Type B pancreatic cell (in vitro differentiated cells): ENCODE measurements around the gene MCF2L. TPM values are rescaled to one million over a fixed set of nuclear protein-coding genes. Genes with fewer than 3 reads are reported as not detected.

Source experiments
- DNase-seq: peaks from one replicate; pipeline ENCODE4 v3.0.0; 2021; ENCODE audit warnings: mixed read lengths; ENCODE audit not compliant: unreplicated experiment; ENCODE audit errors: extremely low spot score
- H3K27ac Mint-ChIP-seq: 2 replicates; pipeline ENCODE4 v1.8.0; 2021; ENCODE audit warnings: mild to moderate bottlenecking, mixed read lengths
- H3K27me3 Mint-ChIP-seq: 2 replicates; pipeline ENCODE4 v1.8.0; 2021; ENCODE audit warnings: mixed read lengths
- H3K36me3 Mint-ChIP-seq: 2 replicates; pipeline ENCODE4 v1.8.0; 2021; ENCODE audit warnings: mixed read lengths
- H3K4me1 Mint-ChIP-seq: one replicate; pipeline ENCODE4 v1.8.0; 2021; ENCODE audit warnings: mixed read lengths; ENCODE audit not compliant: unreplicated experiment
- H3K4me3 Mint-ChIP-seq: 2 replicates; pipeline ENCODE4 v1.8.0; 2021; ENCODE audit warnings: mild to moderate bottlenecking, mixed read lengths
- H3K9me3 Mint-ChIP-seq: 2 replicates; pipeline ENCODE4 v1.8.0; 2021; ENCODE audit warnings: mixed read lengths
- long read RNA-seq: library from polyadenylated mRNA; unstranded; transcript quantifications from one replicate; pipeline ENCODE4 v2.0.0, GENCODE V29; 2020
- total RNA-seq: library from RNA; stranded (reverse); gene quantifications from 2 replicates; pipeline ENCODE4 v1.2.1, GENCODE V29; 2021; ENCODE audit warnings: low replicate concordance
- TF ChIP-seq, protein P1 (sequence below): fragments of 200-600 bp; sonication (generic); conservative IDR thresholded peaks from 2 replicates; pipeline ENCODE4 v1.5.0; 2021; ENCODE audit warnings: antibody characterized with exemption, mild to moderate bottlenecking

Gene MCF2L, protein sequence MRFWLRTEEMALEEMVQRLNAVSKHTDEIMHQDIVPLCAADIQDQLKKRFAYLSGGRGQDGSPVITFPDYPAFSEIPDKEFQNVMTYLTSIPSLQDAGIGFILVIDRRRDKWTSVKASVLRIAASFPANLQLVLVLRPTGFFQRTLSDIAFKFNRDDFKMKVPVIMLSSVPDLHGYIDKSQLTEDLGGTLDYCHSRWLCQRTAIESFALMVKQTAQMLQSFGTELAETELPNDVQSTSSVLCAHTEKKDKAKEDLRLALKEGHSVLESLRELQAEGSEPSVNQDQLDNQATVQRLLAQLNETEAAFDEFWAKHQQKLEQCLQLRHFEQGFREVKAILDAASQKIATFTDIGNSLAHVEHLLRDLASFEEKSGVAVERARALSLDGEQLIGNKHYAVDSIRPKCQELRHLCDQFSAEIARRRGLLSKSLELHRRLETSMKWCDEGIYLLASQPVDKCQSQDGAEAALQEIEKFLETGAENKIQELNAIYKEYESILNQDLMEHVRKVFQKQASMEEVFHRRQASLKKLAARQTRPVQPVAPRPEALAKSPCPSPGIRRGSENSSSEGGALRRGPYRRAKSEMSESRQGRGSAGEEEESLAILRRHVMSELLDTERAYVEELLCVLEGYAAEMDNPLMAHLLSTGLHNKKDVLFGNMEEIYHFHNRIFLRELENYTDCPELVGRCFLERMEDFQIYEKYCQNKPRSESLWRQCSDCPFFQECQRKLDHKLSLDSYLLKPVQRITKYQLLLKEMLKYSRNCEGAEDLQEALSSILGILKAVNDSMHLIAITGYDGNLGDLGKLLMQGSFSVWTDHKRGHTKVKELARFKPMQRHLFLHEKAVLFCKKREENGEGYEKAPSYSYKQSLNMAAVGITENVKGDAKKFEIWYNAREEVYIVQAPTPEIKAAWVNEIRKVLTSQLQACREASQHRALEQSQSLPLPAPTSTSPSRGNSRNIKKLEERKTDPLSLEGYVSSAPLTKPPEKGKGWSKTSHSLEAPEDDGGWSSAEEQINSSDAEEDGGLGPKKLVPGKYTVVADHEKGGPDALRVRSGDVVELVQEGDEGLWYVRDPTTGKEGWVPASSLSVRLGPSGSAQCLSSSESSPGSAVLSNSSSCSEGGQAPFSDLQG
- total RNA-seq: 37.3 and 46.9 TPM in 2 replicates
- long read RNA-seq, partial matches to known transcripts: 0 of 6 reads
- long read RNA-seq, other reads (novel, unspliced or antisense): 6 of 6 reads

DNA sequence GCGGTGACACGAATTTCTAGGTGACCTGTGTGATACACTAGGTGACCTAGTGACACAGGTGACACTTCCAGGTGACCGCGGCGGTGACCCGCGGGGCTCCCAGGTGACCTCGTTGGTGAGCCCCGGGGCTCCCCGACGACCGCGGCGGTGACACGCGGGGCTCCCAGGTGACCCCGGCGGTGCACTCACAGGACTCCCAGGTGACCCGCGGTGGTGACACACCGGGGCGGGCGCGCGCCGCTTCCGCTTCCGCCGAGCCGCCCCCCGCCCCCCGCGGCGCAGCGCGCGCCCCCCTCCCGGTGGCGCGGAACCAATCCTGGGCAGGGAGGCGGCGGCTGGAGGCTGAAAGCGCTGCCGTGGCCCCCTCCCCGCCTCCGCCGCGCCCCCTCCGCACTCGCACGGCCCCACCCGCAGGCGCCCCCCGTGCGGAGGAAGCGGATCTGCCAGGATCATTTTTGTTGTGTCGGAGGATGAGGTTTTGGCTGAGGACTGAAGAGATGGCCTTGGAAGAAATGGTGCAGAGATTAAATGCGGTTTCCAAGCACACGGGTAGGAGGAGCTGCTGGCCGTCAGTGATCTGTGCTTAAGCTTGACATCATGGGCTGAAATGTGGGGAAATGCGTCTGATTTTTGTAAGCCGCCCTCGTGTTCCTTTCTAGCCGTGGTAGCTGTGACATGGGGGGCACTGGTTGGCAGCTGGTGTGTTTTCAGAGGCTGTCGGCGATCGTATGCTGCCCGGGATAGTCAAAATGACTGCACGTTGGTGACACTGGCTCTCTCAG lies at the start of gene MCF2L:
Gene MCF2L (plus strand): TSS at position 305 of the 782 bp plus-strand sequence. CDS start 166 bp downstream, at position 471.
- H3K36me3 Mint-ChIP-seq: no peaks in the 10 kb centered on the region
- H3K27me3 Mint-ChIP-seq: peaks cover 20% of the 10 kb centered on the region
- TF ChIP-seq, protein P1, sequence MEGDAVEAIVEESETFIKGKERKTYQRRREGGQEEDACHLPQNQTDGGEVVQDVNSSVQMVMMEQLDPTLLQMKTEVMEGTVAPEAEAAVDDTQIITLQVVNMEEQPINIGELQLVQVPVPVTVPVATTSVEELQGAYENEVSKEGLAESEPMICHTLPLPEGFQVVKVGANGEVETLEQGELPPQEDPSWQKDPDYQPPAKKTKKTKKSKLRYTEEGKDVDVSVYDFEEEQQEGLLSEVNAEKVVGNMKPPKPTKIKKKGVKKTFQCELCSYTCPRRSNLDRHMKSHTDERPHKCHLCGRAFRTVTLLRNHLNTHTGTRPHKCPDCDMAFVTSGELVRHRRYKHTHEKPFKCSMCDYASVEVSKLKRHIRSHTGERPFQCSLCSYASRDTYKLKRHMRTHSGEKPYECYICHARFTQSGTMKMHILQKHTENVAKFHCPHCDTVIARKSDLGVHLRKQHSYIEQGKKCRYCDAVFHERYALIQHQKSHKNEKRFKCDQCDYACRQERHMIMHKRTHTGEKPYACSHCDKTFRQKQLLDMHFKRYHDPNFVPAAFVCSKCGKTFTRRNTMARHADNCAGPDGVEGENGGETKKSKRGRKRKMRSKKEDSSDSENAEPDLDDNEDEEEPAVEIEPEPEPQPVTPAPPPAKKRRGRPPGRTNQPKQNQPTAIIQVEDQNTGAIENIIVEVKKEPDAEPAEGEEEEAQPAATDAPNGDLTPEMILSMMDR: peak; percentile 34
- no peaks in the 10 kb centered on the region for H3K9me3 Mint-ChIP-seq
- H3K4me1 Mint-ChIP-seq: peaks cover 13% of the 10 kb centered on the region
- H3K27ac Mint-ChIP-seq: peak within 1 kb of the TSS; percentile 82
- H3K4me3 Mint-ChIP-seq: peak within 1 kb of the TSS; percentile 94
- DNase-seq: no peak

DNA sequence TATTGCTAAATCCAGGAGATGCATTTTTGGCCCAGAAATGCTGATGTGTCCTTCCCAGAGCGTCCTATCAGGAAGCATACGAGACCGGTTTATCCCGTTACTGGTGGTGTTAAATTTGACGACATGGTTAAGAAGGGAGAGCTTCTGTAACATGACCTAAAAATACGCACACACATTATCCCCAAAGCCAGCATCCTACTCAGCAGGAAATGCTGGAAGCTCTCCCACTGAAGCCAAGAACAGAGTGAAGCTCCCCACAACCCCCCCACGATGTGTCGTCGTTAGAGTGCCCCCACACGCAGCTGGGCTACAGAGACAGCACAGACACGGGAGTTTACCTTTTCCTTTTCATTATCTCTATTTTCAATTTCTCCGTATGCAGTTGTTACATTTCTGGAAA lies 45.1 kb upstream of the MCF2L start:
- DNase-seq: no peak
- Mint-ChIP-seq H3K27ac (no peak overlapping the region), H3K4me1 (peaks cover 14% of the 10 kb centered on the region), H3K27me3 (no peaks in the 10 kb centered on the region), H3K9me3 (no peaks in the 10 kb centered on the region), H3K4me3 (no peak overlapping the region), H3K36me3 (no peaks in the 10 kb centered on the region)
- TF ChIP-seq, protein P1: no peak

DNA sequence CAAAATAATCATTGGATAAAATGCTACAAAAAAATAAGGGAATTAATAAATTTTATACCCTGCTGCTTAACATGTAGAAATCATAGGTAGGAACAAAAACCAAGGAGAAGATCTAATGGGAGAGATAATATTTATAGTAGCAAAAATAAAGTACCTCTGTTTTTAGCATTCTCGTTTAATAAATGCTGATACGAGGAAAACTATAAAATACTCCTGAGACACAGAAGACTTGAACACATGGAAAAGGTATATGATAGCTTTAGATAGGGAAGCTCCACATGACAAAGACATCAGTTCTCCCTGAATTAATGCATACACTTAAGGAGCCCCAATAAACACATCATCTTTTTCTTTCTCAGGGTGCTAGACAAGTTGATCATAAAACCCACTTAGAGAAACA lies 44.6 kb upstream of the MCF2L start:
- no peaks in the 10 kb centered on the region for H3K36me3 Mint-ChIP-seq
- TF ChIP-seq, protein P1: no peak
- H3K27ac Mint-ChIP-seq: no peak overlapping the region
- H3K4me3 Mint-ChIP-seq: no peak overlapping the region
- no peaks in the 10 kb centered on the region for H3K9me3 Mint-ChIP-seq
- no peaks in the 10 kb centered on the region for H3K27me3 Mint-ChIP-seq
- DNase-seq: no peak
- peaks cover 18% of the 10 kb centered on the region for H3K4me1 Mint-ChIP-seq

DNA sequence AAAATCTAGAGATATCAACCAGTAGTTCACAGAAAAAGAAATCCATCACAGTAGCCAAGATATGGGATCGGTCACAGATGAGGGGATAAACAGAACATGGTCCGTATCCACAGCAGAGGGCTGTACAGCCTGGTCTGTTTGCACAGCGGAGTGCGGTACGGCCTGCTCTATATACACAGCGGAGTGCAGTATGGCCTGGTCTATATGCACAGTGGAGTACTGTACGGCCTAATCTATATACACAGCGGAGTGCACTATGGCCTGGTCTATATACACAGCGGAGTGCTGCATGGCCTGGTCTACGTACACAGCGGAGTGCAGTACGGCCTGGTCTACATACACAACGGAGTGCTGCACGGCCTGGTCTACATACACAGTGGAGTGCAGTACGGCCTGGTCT lies 43.0 kb upstream of the MCF2L start:
- H3K27me3 Mint-ChIP-seq: no peaks in the 10 kb centered on the region
- no peak for DNase-seq
- H3K9me3 Mint-ChIP-seq: no peaks in the 10 kb centered on the region
- TF ChIP-seq, protein P1: no peak
- no peak overlapping the region for H3K27ac Mint-ChIP-seq
- H3K4me1 Mint-ChIP-seq: peaks cover 25% of the 10 kb centered on the region
- H3K36me3 Mint-ChIP-seq: no peaks in the 10 kb centered on the region
- H3K4me3 Mint-ChIP-seq: no peak overlapping the region

DNA sequence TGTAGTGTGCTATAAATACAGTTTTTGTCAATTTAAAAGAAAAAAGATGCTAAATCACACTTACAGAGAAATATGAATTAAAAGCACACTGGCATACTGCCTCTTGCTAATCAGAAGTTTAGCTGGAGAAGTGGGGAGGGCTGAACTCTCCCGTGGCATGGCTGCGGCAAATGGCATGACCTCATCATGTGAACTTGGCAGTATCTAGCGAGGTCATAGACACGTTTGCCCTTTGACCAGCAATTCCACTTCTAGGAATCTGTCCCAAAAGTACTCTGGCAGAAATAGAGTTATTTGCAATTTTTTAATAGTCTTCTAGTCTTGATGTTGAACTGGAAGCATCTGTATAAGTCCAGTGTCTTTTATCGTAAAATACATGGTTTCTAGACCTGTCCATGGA lies 42.0 kb upstream of the MCF2L start:
- Mint-ChIP-seq H3K9me3 (no peaks in the 10 kb centered on the region), H3K4me3 (no peak overlapping the region), H3K36me3 (no peaks in the 10 kb centered on the region), H3K27ac (no peak overlapping the region), H3K4me1 (peaks cover 27% of the 10 kb centered on the region), H3K27me3 (no peaks in the 10 kb centered on the region)
- no peak for DNase-seq
- TF ChIP-seq, protein P1: no peak
